ENCODE results near the gene NRBP1.

- no peak for TF ChIP-seq CTCF (IDR thresholded peaks at IDR 0.05)
- no peak for TF ChIP-seq POLR2A (IDR thresholded peaks at IDR 0.05)
Observed at GRCh38 chr2:27445155-27445554, 16.7 kb downstream of the NRBP1 start.
